Subcutaneous abdominal adipose tissue (tissue), 5 donors: ENCODE data around the gene EMP3.

Experiments
- H3K27ac ChIP-seq: one replicate; pipeline ENCODE4 v1.7.0; 2013; ENCODE audit warnings: low read depth, mild to moderate bottlenecking, inconsistent platforms, low read length, moderate library complexity
- H3K27me3 ChIP-seq, 5 donors: one replicate each; pipeline ENCODE4 v1.7.0; 2013; ENCODE audit warnings: low read length in 5 of 5, inconsistent platforms in 1 of 5; ENCODE audit not compliant: control insufficient read depth in 5 of 5, insufficient read depth in 4 of 5
- H3K36me3 ChIP-seq, 5 donors: one replicate each; pipeline ENCODE4 v1.7.0; 2013; ENCODE audit warnings: low read length in 5 of 5; ENCODE audit not compliant: control insufficient read depth in 5 of 5, insufficient read depth in 5 of 5
- H3K4me1 ChIP-seq, 5 donors: one replicate each; pipeline ENCODE4 v1.7.0; 2013; ENCODE audit warnings: low read length in 5 of 5, mild to moderate bottlenecking in 3 of 5, moderate library complexity in 1 of 5; ENCODE audit not compliant: control insufficient read depth in 5 of 5, insufficient read depth in 5 of 5
- H3K4me3 ChIP-seq, 5 donors: one replicate each; pipeline ENCODE4 v1.7.0; 2013; ENCODE audit warnings: low read length in 5 of 5, low read depth in 1 of 5
- H3K9ac ChIP-seq, 5 donors: one replicate each; pipeline ENCODE4 v1.7.0; 2013; ENCODE audit warnings: low read length in 5 of 5, mild to moderate bottlenecking in 4 of 5, moderate library complexity in 3 of 5
- H3K9me3 ChIP-seq, 5 donors: one replicate each; pipeline ENCODE4 v1.7.0; 2013; ENCODE audit warnings: low read length in 5 of 5; ENCODE audit not compliant: control insufficient read depth in 5 of 5
- donor health status: healthy.
- donor health status: healthy.
- donor health status: healthy.
- donor health status: healthy.
- donor health status: healthy.

Gene EMP3

GRCh38 chr19:48342841-48343540, 17.6 kb downstream of the EMP3 start:
- Histone ChIP-seq H3K27me3 (no peaks in the 10 kb centered on the region), H3K36me3 (peaks cover 0 to 25% (median 7%) of the 10 kb centered on the region in 5 donors), H3K9ac (no peak overlapping the region), H3K4me1 (peaks cover 0 to 2% (median 0%) of the 10 kb centered on the region in 5 donors), H3K4me3 (no peak overlapping the region), H3K27ac (no peak overlapping the region), H3K9me3 (no peaks in the 10 kb centered on the region)

DNA sequence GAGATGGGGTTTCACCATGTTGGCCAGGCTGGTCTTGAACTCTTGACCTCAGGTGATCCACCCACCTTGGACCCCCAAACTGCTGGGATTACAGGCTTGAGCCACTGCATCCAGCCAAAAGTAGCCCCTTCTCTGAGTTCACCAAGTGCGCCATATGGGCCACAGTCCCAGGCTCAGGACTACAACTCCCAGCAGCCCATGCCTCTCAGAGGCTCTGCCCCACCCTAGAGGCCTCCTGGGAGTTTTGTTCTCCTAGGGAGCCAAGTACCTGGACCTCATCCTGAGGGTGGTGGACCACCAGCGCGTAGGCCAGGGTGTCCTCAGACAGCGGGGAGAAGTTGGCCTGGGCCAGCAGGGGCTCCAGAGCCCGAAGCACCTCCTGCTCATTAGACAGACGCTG, 19.5 kb downstream of the EMP3 start:
- peaks cover 0 to 19% (median 7%) of the 10 kb centered on the region in 5 donors for H3K36me3 ChIP-seq
- H3K27me3 ChIP-seq, result no peaks in the 10 kb centered on the region
- no peak overlapping the region for H3K4me3 ChIP-seq
- H3K4me1 ChIP-seq, result peaks cover 0 to 6% (median 0%) of the 10 kb centered on the region in 5 donors
- H3K9me3 ChIP-seq, result no peaks in the 10 kb centered on the region
- H3K9ac ChIP-seq, result no peak overlapping the region
- H3K27ac ChIP-seq, result no peak overlapping the region

GRCh38 chr19:48346191-48346590, 20.8 kb downstream of the EMP3 start:
- no peak overlapping the region for H3K9ac ChIP-seq
- no peak overlapping the region for H3K27ac ChIP-seq
- H3K4me1 ChIP-seq, result peaks cover 0 to 6% (median 0%) of the 10 kb centered on the region in 5 donors
- no peaks in the 10 kb centered on the region for H3K27me3 ChIP-seq
- H3K9me3 ChIP-seq, result no peaks in the 10 kb centered on the region
- no peak overlapping the region for H3K4me3 ChIP-seq
- H3K36me3 ChIP-seq, result peaks cover 0 to 15% (median 7%) of the 10 kb centered on the region in 5 donors

DNA sequence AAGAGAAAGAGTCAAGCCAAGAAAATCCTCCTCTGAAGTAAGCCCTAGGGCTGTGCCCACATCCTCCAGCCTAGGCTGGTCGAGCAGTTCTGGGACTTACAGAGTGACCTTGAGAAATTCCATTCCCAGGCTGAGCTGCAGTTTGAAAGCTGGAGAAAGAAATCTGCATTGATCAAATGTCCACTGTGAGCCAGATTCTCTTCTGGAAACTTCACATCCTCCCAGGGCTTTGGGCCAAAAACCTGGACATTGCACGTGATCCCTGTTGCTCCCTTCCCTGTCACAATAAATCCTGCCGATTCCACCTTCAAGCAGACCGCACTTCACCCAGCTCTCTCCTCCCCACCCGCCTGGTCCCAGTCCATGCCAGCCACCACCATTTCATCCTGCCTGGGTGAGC, 22.7 kb downstream of the EMP3 start:
- H3K27me3 ChIP-seq, result no peaks in the 10 kb centered on the region
- peaks cover 0 to 6% (median 0%) of the 10 kb centered on the region in 5 donors for H3K4me1 ChIP-seq
- H3K9ac ChIP-seq, result no peak overlapping the region
- H3K9me3 ChIP-seq, result no peaks in the 10 kb centered on the region
- H3K36me3 ChIP-seq, result peaks cover 0 to under 1% (median 0%) of the 10 kb centered on the region in 5 donors
- no peak overlapping the region for H3K4me3 ChIP-seq
- no peak overlapping the region for H3K27ac ChIP-seq

- no peaks in the 10 kb centered on the region for H3K27me3 ChIP-seq
- H3K36me3 ChIP-seq, result no peaks in the 10 kb centered on the region
- no peak overlapping the region for H3K27ac ChIP-seq
- no peaks in the 10 kb centered on the region for H3K9me3 ChIP-seq
- H3K4me1 ChIP-seq, result peaks cover 0 to 6% (median 0%) of the 10 kb centered on the region in 5 donors
- no peak overlapping the region for H3K4me3 ChIP-seq
- H3K9ac ChIP-seq, result no peak overlapping the region
Observed at GRCh38 chr19:48348737-48349136, 23.4 kb downstream of the EMP3 start.

DNA sequence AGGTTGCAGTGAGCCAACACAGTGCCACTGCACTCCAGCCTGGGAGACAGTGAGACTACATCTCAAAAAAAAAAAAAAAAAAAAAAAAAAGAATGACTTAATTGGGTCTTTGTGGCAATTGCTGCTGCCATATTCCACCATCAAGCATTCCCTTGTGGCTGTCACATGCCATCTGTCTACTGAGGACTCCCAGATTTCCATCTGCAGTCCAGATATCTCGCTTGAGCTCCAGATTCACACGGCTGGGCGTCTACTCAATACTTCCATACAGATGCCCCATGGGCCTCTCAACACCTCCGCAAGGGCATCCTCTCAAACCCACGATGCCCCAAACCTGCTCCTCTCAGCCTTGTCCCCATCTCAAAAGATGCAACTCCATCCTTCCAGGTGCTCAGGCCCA, 25.5 kb downstream of the EMP3 start:
- Histone ChIP-seq H3K27me3 (no peaks in the 10 kb centered on the region), H3K9me3 (no peaks in the 10 kb centered on the region), H3K4me3 (no peak overlapping the region), H3K4me1 (peaks cover 0 to 6% (median 0%) of the 10 kb centered on the region in 5 donors), H3K9ac (no peak overlapping the region), H3K27ac (no peak overlapping the region), H3K36me3 (peaks cover 0 to 6% (median 0%) of the 10 kb centered on the region in 5 donors)

- no peaks in the 10 kb centered on the region for H3K9me3 ChIP-seq
- no peak overlapping the region for H3K27ac ChIP-seq
- H3K27me3 ChIP-seq, result no peaks in the 10 kb centered on the region
- peaks cover 0 to 6% (median 0%) of the 10 kb centered on the region in 5 donors for H3K4me1 ChIP-seq
- H3K4me3 ChIP-seq, result no peak overlapping the region
- peaks cover 0 to 6% (median 0%) of the 10 kb centered on the region in 5 donors for H3K36me3 ChIP-seq
- no peak overlapping the region for H3K9ac ChIP-seq
Observed at GRCh38 chr19:48351341-48351752, 26.0 kb downstream of the EMP3 start.

DNA sequence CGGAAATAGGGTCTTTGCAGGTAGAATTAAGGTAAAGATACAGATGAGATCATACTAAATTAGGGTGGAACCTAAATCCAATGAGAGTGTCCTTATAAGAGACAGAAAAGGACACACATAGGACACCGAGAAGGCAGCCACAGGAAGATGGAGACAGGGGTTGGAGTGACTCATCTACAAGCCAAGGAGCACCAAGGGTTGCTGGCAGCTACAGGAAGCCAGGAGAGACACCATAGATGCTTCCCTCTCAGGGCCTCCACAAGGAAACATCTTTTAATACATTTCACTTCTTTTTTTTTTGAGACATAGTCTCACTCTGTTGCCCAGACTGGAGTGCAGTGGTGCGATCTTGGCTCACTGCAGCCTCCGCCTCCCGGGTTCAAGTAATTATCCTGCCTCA, 28.3 kb downstream of the EMP3 start:
- H3K36me3 ChIP-seq, result peaks cover 0 to 9% (median 0%) of the 10 kb centered on the region in 5 donors
- H3K4me1 ChIP-seq, result no peaks in the 10 kb centered on the region
- H3K27ac ChIP-seq, result no peak overlapping the region
- no peaks in the 10 kb centered on the region for H3K27me3 ChIP-seq
- H3K4me3 ChIP-seq, result no peak overlapping the region
- H3K9me3 ChIP-seq, result no peaks in the 10 kb centered on the region
- no peak overlapping the region for H3K9ac ChIP-seq

GRCh38 chr19:48354332-48354992, 29.1 kb downstream of the EMP3 start:
- no peaks in the 10 kb centered on the region for H3K4me1 ChIP-seq
- H3K4me3 ChIP-seq, result no peak overlapping the region
- H3K9me3 ChIP-seq, result no peaks in the 10 kb centered on the region
- no peak overlapping the region for H3K9ac ChIP-seq
- peaks cover 0 to 9% (median 0%) of the 10 kb centered on the region in 5 donors for H3K36me3 ChIP-seq
- H3K27ac ChIP-seq, result no peak overlapping the region
- H3K27me3 ChIP-seq, result no peaks in the 10 kb centered on the region

DNA sequence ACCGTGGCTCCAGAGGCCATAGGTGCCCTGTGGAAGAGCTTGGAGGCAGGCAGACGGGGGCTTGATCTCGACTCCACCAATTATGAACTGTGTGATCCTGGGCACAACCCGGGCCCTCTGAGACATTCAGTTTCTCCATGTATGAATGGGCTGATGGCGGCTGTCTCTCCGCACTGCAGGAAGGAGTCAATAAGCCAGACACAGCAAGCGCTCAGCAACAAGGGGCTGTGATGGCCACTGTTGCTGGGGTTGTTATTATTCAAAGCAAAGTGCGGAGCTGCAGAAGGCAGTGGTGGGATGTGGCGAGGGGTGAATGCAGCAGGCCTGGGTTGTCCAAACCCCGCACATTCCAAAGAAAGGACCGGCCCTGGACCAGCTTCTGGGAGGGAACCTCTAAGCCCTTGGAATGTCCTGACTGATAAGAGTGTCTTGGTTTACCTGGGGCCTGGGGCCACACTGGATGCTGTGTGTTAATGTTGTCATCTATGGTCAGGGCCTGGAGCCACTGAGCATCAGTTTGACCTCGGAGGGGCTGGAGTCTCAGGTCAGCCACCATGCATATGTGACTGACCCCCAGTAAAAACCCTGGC, 30.1 kb downstream of the EMP3 start:
- H3K4me3 ChIP-seq, result no peak overlapping the region
- H3K27me3 ChIP-seq, result no peaks in the 10 kb centered on the region
- H3K27ac ChIP-seq, result no peak overlapping the region
- no peaks in the 10 kb centered on the region for H3K9me3 ChIP-seq
- peaks cover 0 to 16% (median 4%) of the 10 kb centered on the region in 5 donors for H3K36me3 ChIP-seq
- H3K9ac ChIP-seq, result no peak overlapping the region
- no peaks in the 10 kb centered on the region for H3K4me1 ChIP-seq
